ENCODE results near the gene BLID.

BLID gene

DNA sequence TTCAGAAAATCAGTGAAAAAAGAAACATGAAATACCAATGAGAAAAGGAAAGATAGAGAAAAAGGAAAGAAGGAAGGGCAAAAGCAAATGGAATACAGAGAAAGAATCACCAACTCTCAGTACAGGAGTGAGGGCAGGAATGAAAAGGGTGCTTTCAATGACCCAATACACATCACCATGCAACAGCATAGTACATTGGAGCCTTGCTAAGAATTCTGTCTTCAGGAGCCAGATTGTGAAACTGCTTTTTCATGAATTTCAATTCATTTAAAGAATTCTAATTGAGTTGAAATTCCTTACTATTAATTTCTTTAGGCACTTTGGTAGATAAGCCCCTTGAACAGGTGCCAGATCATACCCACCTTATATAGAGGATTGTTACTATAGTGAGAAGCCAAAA is 34.9 kb downstream of the BLID start:
- DNase-seq (ENCODE audit: low spot score) = no peak

- DNase-seq (ENCODE audit: low spot score) = no peak
Measured at GRCh38 chr11:122077459-122077858, 38.6 kb downstream of the BLID start.

DNA sequence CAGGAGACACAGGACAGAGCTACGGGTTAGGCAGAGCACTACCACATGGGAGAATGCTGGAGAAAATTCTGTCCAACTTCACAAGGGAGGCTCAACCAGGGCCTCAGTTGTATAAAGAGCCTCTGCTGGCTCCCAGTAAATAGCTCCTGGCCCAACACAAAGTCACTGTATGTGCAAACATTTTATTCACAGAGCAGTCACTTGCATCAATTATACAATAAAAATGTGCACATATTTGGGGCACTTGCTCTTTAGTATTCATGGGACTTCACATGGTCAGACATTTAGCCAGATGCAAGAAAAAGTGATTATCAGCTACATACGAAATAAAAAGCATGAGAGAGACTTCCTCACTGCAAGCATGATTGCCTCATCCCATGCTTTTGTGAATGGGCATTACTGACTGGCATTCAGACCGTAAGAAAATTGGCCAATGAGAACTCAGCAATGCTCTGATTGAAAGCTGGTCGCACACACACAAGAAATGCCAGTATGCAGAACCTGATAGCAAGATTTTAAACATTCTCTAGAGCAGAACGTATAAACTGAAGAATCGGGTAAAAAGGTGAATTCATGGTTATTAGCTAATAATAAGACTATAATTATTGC is 39.4 kb downstream of the BLID start:
- no peak for DNase-seq (ENCODE audit: low spot score)

GRCh38 chr11:122075016-122075415 is 41.0 kb downstream of the BLID start:
- DNase-seq (ENCODE audit: low spot score) = no peak

GRCh38 chr11:122074022-122074421 is 42.0 kb downstream of the BLID start:
- DNase-seq (ENCODE audit: low spot score) = no peak

DNA sequence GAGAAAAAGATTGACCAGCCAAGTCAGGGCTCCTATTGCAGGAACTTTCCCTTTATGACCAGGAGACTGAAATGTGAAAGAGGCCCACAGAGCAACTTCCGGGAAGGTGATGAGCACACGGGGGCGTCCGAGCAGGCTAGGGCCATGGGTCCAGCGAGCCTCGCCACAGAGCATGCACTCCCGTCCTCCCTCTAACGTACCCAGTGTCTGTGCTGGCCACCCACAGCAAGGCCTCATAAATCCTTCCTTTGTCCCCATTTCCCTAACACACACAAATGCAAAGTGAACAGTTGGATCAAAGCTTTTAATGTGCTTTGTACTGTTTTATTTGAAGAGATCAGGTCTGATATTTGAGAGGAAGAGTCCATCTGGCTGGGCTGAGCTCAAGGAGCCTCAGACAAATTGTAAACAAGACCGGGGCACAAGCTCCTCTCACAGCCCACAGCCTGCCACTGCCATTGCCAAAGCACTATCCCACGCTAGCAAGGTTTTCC is 44.3 kb downstream of the BLID start:
- DNase-seq (ENCODE audit: low spot score) = no peak

DNA sequence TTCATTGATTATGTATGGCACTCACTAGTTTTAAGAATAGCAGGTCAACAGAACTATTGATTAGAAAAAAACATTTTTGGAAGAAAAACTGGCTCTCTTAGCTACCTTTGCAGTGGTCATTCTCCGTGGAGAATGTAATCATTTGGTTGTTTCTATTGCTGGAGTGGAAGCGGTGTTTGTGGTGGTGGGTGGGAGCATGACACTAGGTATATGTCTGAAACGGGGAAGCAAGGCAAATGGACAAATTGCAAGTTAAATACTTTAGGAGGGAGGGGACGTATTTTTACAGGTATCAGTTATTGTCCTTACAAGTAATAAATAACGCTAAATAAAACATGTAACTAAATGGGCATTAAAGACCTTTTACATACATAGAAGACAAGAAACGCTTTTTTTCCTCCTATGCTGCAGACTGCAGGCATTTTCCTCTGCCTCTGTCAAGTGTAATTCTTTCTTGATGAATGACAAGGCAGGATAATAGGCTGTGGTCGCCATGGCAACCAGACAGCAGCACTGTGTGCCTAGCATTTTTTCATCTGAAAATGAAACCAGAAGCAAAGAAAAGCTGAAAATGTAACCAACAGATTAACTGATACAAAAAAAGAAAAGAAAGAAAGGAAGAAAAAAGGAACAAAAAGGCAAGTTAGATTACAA is 46.2 kb downstream of the BLID start:
- peak; percentile 16 for DNase-seq (ENCODE audit: low spot score)

DNA sequence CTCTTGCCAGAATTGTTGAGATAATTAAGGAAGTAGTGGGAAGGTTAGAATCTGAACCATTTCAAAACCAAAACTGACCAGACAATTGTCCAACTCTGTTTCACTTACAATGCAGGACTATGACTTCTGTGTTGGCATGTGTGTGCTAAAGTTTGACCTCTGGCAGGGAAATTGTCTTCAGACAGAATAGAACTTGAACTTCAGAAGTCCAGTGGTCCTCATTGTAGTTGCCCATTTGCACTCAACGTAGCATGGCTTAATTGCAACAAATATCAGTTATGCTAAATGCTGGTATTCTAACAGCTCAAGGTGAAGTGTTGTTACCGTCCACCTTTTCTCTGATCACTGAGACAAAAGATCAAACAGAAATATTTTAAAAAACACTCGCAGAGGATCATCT is 47.2 kb downstream of the BLID start:
- no peak for DNase-seq (ENCODE audit: low spot score)

- no peak for DNase-seq (ENCODE audit: low spot score)
Measured at GRCh38 chr11:122068141-122068540, 47.9 kb downstream of the BLID start.

All from SW480 (cell line).